ENCODE results near the gene FSCN2. TPM values are rescaled to one million over a fixed set of nuclear protein-coding genes. Genes with fewer than 3 reads are reported as not detected.

The FSCN2 gene
- total and polyA plus RNA-seq, 2 donors from 2014 or later = 0.26 to 3.8 TPM

DNA sequence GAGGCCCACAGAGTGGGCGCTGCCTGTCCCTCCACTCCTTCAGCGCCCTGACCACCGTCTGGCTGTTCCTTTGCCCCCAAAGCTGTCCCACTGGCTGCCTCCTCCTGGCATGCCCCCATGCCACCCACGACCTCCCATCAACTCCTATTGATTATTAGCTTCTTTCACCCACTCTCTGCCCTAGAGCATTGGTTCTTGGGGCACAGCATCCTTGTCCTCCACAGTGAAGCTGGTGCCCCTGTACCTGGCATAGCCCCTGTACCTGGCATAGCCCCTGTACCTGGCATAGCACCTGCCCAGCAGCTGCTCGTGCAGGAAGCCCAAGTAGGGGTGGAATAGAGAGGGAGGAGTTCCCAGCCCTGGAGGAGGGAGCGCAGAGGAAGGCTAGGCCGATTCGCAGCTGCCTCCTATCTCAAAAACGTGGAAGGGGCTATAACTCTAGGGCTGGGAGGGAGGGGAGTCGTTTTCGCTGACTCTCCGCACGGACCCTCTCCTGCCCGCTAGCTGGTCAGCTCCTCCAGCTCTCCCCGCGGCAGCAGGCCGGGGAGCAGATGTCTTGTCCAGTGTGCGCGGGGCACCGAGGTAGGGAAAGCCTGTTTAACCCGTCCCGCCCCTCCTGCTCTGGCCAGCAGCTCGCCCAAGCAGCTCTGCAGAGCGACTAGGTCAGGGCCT is 9.9 kb upstream of the FSCN2 start:
- H3K9me3 ChIP-seq (ENCODE audit: control insufficient read depth in 2 of 3, insufficient read depth in 1 of 3, low read length in 3 of 3) = no peaks in the 10 kb centered on the region
- H3K4me1 ChIP-seq (ENCODE audit: control insufficient read depth in 2 of 3, insufficient read depth in 2 of 3, low read depth in 1 of 3, low read length in 3 of 3) = peaks cover 0 to 36% (median 2%) of the 10 kb centered on the region in 3 donors
- no peak overlapping the region for H3K9ac ChIP-seq (ENCODE audit: low read length in 3 of 3)
- no peak overlapping the region for H3K4me3 ChIP-seq (ENCODE audit: low read length in 3 of 3)
- H3K27ac ChIP-seq (ENCODE audit: low read depth in 2 of 2, low read length in 2 of 2) = peak overlapping the region; percentile 47 to 63
- DNase-seq = peak in 3 of 5 donors; percentile 58 to 81 (median 75)
- no peaks in the 10 kb centered on the region for H3K27me3 ChIP-seq (ENCODE audit: control insufficient read depth, insufficient read depth, low read length)
- no peak for TF ChIP-seq CTCF (IDR thresholded peaks at IDR 0.05; ENCODE audit: borderline replicate concordance, extremely low read depth, insufficient read depth)
- no peak for FAIRE-seq
- intact Hi-C loops (cut with DNase I) = no loop called here
- no peaks in the 10 kb centered on the region for H3K36me3 ChIP-seq (ENCODE audit: control insufficient read depth in 2 of 3, insufficient read depth in 3 of 3, low read length in 3 of 3)

- Histone ChIP-seq H3K36me3 (ENCODE audit: control insufficient read depth in 2 of 3, insufficient read depth in 3 of 3, low read length in 3 of 3) (no peaks in the 10 kb centered on the region), H3K9me3 (ENCODE audit: control insufficient read depth in 2 of 3, insufficient read depth in 1 of 3, low read length in 3 of 3) (no peaks in the 10 kb centered on the region), H3K4me3 (ENCODE audit: low read length in 3 of 3) (peak overlapping the region in 2 of 3 donors; percentile 10 to 46), H3K9ac (ENCODE audit: low read length in 3 of 3) (peak overlapping the region in 1 of 3 donors; percentile 26), H3K4me1 (ENCODE audit: control insufficient read depth in 2 of 3, insufficient read depth in 2 of 3, low read depth in 1 of 3, low read length in 3 of 3) (peaks cover 0 to 42% (median 2%) of the 10 kb centered on the region in 3 donors), H3K27ac (ENCODE audit: low read depth in 2 of 2, low read length in 2 of 2) (peak overlapping the region; percentile 47 to 63), H3K27me3 (ENCODE audit: control insufficient read depth, insufficient read depth, low read length) (no peaks in the 10 kb centered on the region)
- no peak for TF ChIP-seq CTCF (IDR thresholded peaks at IDR 0.05; ENCODE audit: borderline replicate concordance, extremely low read depth, insufficient read depth)
- DNase-seq (peak in 3 of 5 donors; percentile 66 to 85 (median 76)), FAIRE-seq (no peak)
- intact Hi-C loops (cut with DNase I) = no loop called here
Observed at GRCh38 chr17:81518785-81519283, 9.3 kb upstream of the FSCN2 start.

- peak overlapping the region; percentile 47 to 63 for H3K27ac ChIP-seq (ENCODE audit: low read depth in 2 of 2, low read length in 2 of 2)
- peak overlapping the region in 1 of 3 donors; percentile 69 for H3K9ac ChIP-seq (ENCODE audit: low read length in 3 of 3)
- no peaks in the 10 kb centered on the region for H3K9me3 ChIP-seq (ENCODE audit: control insufficient read depth in 2 of 3, insufficient read depth in 1 of 3, low read length in 3 of 3)
- intact Hi-C loops (cut with DNase I) = no loop called here
- peak; percentile 60 for TF ChIP-seq CTCF (IDR thresholded peaks at IDR 0.05; ENCODE audit: borderline replicate concordance, extremely low read depth, insufficient read depth)
- peak; percentile 61 to 94 (median 79) for DNase-seq
- FAIRE-seq = no peak
- peak overlapping the region in 1 of 3 donors; percentile 46 for H3K4me3 ChIP-seq (ENCODE audit: low read length in 3 of 3)
- no peaks in the 10 kb centered on the region for H3K27me3 ChIP-seq (ENCODE audit: control insufficient read depth, insufficient read depth, low read length)
- H3K36me3 ChIP-seq (ENCODE audit: control insufficient read depth in 2 of 3, insufficient read depth in 3 of 3, low read length in 3 of 3) = no peaks in the 10 kb centered on the region
- peaks cover 0 to 42% (median 2%) of the 10 kb centered on the region in 3 donors for H3K4me1 ChIP-seq (ENCODE audit: control insufficient read depth in 2 of 3, insufficient read depth in 2 of 3, low read depth in 1 of 3, low read length in 3 of 3)
Observed at GRCh38 chr17:81519284-81520020, 8.7 kb upstream of the FSCN2 start.

Measured in kidney (tissue), 14 donors.